Activated CD8-positive, alpha-beta memory T cell treated with anti-CD3 and anti-CD28 coated beads for 1 hour (primary cell): ENCODE measurements around the gene LIPT2.
A peak's percentile ranks its signal among the peaks of the same experiment; 100 is the strongest.

Source experiments
- DNase-seq, 2 donors: peaks; one replicate each; pipeline ENCODE4 v3.0.0-alpha.2; 2020; ENCODE audit warnings: low read depth in 1 of 2; ENCODE audit errors: extremely low read depth in 1 of 2

LIPT2 gene

GRCh38 chr11:74466916-74467885 lies 26.3 kb downstream of the LIPT2 start, which contains the start of gene KCNE3:
Gene KCNE3, minus strand, starts transcription at chr11:74467549. Its CDS starts 9,986 bp downstream, at chr11:74457563.
- DNase-seq = no peak

- DNase-seq = no peak
Observed at GRCh38 chr11:74465291-74465708, 28.2 kb downstream of the LIPT2 start.

- DNase-seq = no peak
Observed at GRCh38 chr11:74464746-74465145, 28.8 kb downstream of the LIPT2 start.

- no peak for DNase-seq
Observed at GRCh38 chr11:74463216-74463615, 30.3 kb downstream of the LIPT2 start.

GRCh38 chr11:74462631-74463030 lies 30.9 kb downstream of the LIPT2 start:
- DNase-seq = no peak

- no peak for DNase-seq
Observed at GRCh38 chr11:74462009-74462408, 31.5 kb downstream of the LIPT2 start.

- DNase-seq = no peak
Observed at GRCh38 chr11:74460481-74461154, 32.9 kb downstream of the LIPT2 start.

GRCh38 chr11:74460065-74460464 lies 33.5 kb downstream of the LIPT2 start:
- no peak for DNase-seq

GRCh38 chr11:74459584-74459983 lies 33.9 kb downstream of the LIPT2 start:
- DNase-seq = no peak

- DNase-seq = no peak
Observed at GRCh38 chr11:74457356-74457755, 36.2 kb downstream of the LIPT2 start.

GRCh38 chr11:74453373-74453975 lies 40.0 kb downstream of the LIPT2 start:
- peak; percentile 14 to 46 for DNase-seq

GRCh38 chr11:74452366-74452765 lies 41.2 kb downstream of the LIPT2 start:
- no peak for DNase-seq

GRCh38 chr11:74450318-74450717 lies 43.2 kb downstream of the LIPT2 start:
- DNase-seq = no peak

- DNase-seq = peak; percentile 2 to 13
Observed at GRCh38 chr11:74449369-74449931, 44.1 kb downstream of the LIPT2 start.

GRCh38 chr11:74447720-74448119 lies 45.8 kb downstream of the LIPT2 start:
- DNase-seq = no peak

- no peak for DNase-seq
Observed at GRCh38 chr11:74446532-74446938, 47.0 kb downstream of the LIPT2 start.

- DNase-seq = no peak
Observed at GRCh38 chr11:74444173-74444826, 49.2 kb downstream of the LIPT2 start.

GRCh38 chr11:74443071-74443864 lies 50.3 kb downstream of the LIPT2 start:
- DNase-seq = no peak

GRCh38 chr11:74442636-74443035 lies 50.9 kb downstream of the LIPT2 start:
- no peak for DNase-seq
